NCI-H1417 (cell line): Measurements from ENCODE around the gene ENPP6.
A peak's percentile ranks its signal among the peaks of the same experiment; 100 is the strongest.

ENCODE experiments used
- DNase-seq, 3 experiments: peaks; one replicate each; lab custom pipeline; 2025; lab: John Stamatoyannopoulos, UW

ENPP6 gene

DNA sequence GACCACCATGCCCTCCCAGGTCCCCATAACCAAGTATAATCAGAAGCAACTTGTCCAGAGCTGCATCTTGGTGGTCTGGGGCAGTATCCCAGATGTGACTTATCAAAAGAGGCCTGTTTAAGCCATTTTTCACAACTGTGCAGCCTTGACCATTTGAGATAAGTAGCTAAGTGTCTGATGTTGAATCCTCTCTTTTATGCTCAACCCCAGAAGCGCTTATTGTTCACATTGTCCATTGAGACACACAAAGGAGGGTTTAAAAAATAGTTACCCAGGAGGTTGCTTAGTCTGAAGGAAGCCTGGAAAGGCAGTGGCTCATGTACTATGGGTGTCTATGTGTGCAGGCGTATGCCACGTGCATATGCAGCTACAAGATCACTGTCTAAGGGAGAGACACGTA lies 27.0 kb downstream of the ENPP6 start:
- DNase-seq, result no peak

DNA sequence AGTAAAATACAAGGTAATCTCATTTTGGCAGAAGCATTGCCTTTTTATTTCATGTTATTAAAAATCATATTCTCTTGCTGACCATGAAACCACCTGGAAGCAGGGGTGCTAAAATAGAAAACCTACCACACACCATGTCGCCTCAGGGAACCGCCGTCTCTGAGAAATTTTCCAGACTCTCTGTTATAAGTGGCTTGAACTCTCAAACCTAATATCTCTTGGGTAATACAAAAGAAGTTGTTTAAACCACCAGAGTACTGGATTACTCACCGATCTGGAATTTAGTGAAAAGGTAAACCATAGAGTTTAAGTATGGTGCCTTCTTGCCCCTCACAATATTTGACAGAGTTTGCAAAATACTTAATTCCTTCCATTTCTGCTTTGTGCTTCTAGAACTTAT lies 27.7 kb downstream of the ENPP6 start:
- DNase-seq, result no peak

DNA sequence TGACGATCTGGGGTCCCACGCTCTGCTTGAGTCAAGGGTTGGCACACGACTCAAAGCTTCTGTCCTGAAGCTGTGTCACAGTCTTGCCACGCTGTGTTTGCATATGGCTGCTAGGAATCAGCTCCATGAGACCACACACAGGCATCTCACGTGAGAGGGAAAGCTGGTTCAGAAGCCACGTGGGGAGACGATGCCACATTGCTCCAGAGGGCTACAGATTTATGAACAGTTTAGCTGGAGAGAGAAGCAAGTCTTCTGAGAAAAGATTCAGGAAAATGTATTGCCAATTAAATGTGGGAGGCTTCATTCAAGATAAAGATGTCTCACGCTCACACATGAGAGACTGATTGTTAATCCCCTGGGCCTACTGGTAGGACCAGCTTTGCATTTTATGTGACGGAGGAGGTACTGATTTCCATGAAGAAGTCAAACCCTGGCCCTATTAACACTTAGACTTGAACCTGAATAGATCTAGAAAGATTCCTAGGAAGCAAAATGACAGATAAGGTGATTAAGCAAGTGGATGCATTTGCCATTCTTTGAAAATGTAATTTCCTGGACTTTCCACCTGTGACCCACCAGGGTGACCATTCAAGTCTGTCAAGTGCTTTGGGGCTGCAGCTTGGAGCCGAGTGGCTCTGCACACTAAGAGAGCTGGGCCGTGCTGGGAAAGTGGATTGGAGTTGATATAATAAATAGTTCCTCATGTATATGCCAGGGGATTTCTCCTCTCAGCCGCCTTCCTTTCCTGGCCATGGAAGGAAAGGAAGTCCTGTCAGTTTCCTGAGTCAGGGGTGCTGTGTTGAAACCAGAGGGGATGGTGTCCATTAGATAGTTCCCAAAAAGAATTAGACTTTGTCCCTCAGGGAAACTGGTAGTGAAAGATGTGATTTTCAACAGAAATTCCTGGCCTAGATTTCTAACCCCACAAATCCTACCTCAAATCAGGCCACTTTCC lies 29.0 kb downstream of the ENPP6 start:
- DNase-seq, result no peak

DNA sequence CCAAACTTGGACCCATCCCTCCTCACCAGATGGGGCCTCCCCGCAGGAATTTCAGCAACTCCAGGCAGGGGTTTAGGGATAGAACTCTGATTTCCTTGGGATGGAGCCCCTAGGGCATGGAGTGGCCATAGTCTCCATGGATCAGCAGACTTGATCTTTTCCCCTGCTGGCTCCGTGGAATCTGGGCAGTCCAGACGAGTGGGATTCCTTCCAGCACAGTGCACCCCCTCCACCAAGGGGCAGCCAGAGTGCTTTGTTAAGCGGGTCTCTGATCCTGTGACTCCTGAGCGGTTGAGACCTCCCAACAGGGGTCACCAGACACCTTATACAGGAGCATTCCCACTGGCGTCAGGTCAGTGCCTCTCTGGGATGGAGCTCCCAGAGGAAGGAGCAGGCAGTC lies 40.4 kb downstream of the ENPP6 start:
- no peak for DNase-seq

DNA sequence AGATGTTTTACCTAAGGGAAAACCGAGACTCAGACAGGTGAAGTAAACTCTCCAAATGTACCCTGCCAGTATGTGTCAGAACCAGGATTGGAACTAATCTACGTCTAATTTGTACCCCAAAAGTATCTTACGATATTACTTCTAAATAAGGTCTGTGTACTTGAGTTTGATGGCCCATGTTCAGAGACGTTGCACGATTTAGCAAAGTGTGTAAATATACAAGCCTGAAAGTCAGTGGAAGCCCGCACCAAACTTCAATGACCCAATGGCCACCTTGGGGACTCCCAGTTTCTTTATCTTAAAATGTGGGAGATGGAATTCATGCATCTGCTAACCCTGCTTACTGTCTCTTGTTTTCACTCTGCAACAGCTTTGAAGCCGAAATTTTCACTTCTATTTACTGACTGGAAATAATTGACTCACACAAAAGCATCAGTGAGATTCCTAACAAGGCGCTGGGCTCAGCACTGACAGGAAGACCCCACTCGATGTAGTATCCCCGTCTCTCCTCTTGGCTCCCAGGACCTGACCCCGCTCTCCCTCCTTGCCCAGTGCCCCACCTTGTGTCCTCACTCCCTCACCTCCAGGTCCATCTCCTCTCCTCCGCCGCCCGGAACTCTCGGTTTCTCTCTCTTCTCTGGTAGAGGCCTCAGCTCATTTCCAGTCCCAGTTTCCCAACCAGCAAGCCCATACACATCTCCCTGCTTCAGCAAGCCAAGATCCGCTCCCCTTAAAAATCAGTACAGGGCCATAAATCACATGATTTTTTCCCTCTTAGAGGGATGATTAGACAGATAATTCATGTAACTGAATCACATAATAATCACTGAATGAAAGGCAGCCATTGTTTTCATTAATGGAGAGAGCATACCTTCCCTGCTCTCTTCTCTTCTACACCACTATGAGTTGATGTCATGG lies 42.8 kb downstream of the ENPP6 start:
- DNase-seq, result no peak

DNA sequence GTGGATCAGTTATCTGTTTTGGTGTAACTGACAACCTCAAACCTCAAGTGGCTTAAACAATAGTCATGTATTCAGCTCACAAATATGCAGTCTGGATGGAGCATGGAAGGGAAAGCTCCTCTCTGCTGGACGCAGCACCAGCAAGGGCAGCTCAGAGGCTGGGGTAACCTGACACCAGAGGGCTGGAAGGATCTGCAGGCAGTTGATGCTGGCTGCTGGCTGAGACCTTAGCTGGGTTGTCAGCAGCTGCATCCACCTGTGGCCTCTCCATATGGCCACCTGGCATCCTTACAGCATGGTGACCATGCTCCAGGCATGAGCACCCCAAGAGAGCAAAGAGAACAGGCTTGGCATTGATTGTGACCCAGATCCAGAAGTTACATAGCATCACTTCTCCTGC lies 46.7 kb downstream of the ENPP6 start:
- DNase-seq, result peak in 2 of 3 experiments; percentile 16 to 61

DNA sequence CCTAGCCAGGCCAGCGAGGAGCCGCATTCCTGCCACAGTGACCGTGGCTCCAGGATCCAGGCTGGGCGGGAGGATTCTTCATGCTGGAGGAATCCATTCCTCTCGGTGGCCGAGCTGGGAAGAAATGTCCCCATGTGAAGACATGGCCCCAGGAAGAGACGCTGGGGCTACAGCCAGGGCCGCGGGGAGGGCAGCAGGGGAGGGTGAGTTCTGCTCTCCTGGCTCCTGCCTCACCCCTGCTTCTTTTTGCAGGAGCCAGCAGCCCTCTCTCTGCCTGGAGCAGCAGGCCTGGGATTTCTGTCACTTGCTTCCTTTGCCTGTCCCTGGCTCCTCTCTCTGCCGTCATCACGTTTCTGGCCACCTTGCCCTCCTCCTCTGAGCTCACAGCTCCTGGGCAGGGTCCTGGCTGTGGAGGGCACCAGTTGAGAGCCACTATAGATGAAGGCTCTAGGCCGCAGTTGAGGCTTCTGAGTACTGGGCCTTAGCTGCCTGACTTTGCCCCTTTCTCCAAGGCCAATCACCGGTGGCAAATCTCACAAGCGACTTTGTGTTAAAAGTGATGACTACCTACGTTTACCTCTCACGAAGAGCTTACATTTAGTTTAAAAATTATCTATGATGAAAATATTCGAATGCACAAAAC lies 48.3 kb downstream of the ENPP6 start:
- no peak for DNase-seq

DNA sequence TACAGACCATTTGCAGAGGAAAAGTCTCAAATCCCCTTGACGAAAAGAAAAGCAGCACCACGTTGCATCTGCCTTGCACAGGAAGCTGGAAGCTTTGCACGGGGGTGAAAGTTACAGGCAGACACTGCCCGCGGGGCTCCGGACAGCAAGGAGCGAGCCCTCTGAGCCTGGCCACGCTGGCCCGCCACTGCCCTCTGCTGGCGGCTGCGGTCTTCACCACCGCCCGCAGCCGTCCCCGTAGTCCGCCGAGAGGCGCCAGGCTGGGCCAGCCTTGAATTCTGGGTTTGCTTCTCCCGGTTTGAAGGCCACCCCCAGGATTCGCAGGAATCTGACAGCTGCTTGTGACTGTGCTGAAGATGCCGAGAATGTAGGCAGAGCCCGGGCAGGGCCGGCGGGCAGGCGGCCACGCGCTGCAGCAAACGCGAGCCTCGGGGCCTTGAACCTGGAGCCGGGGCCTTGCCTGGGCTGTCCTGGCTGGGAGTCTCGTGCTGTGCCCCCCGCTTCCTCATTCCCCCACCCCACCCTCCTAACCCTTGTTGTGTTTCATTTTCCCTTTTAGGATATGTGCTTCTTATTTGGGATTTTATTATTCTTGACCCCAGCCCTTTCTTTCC lies 49.2 kb downstream of the ENPP6 start:
- DNase-seq, result peak in 2 of 3 experiments; percentile 11 to 54

DNA sequence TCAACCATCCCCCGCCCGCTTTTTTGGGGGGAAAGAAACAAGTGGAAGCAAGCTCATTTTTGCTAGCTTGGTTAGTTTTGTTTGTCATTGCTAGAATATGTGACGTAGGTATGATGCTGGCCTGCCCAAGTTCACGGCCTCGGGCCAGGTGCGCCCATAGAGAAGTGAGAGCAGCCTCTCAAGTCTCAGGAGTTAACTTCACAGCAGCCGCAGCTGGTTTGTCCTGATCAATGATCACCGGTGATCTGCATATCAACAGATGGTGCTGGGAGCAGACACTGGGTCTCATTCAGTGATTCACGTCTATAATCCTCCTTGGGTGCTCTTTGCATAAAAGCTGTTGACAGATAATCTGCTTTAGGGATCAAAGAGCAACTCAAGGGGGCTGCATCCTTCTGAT lies 50.1 kb downstream of the ENPP6 start:
- no peak for DNase-seq

DNA sequence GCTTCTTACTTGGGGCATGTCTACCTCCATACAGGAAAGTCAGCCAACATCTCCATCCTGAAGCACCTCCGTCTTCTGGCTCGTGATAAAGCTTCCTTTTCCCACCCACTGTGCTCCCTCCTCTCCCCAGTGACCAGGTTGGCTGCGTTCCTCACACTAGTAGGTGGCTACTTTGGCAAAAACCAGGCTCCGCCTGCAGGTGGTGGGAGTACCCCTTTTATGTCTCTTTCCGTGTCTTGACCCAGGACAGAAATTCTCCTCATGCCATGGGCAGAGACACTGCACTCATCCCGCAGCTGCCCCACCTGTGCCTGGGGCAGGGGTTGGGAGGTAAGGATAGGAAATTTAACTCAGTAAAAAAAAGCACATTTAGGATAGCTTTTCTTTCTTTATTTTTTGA lies 50.9 kb downstream of the ENPP6 start:
- no peak for DNase-seq

DNA sequence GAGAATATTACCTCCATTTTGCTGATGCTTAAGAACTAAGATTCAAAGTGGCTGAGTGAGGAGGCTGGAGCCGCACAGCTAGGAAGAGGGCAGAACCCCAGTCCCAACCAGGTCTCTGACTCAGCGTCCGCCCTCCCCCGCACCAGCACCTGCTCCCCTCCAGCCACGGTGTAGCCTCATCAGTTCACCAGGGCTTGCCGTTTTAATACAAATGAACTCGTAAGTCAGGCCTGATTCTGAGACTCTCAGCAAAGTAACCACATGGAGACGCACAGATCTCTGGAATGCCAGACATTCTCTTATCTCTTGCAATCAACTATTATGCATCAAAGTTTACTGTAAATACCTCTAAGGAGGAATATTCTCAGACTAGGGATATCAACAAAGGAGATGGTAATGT lies 52.4 kb downstream of the ENPP6 start:
- DNase-seq, result peak in 2 of 3 experiments; percentile 3 to 10

DNA sequence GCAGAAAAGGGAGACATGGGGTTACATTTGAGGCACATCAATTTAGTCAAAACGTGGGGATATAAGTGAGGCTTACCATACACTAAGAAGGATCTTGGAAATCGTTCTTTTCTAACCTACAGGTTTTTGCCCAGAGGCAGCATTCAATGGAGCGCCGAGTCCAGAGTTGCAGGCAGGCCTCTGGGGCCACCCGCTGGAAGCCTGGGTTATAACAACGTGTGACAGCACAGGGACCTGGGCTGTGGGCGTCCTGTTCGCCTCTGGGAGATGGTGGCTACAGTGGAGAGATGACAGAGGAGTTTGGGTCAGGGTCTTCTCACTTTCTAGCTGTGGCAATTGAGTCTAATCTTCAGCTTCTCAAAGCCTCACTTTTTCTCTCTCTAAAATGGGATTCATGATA lies 53.9 kb downstream of the ENPP6 start:
- DNase-seq, result peak; percentile 24 to 71 (median 28)

DNA sequence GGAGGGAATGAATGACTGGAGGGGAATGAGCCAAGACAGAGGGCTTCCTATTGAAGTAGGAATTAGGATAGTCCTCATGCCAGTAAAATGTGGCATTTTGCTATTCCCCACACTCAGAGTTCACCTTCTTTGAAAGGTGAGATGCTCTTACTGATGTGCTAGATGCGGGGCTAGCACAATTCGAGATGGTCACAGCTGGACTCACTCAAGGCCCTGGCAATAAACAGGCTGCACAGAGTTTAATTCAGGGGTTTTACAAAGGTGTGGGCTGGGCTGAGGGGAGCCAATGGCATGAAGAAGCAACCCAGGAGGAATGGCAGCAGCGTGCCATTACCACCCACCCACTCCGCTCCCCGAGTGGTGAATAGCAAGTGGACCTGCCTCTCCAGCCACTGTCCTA lies 55.1 kb downstream of the ENPP6 start:
- no peak for DNase-seq

DNA sequence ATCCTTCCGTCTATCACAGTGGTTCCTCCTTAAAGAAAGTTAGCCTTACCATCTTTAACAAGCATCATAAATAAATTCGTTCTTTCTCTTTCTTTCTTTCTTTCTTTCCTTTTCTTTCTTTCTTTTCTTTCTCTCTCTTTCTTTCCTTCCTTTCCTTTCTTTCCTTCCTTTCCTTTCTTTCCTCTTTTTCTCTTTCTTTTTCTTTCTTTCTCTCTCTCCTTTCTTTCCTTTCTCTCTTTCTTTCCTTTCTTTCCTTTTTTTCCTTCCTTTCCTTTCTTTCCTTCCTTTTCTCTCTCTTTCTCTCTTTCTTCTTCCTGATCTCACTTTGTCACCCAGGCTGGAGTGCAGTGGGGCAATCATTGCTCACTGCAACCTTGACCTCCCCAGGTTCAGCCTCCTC lies 60.4 kb downstream of the ENPP6 start:
- DNase-seq, result no peak

DNA sequence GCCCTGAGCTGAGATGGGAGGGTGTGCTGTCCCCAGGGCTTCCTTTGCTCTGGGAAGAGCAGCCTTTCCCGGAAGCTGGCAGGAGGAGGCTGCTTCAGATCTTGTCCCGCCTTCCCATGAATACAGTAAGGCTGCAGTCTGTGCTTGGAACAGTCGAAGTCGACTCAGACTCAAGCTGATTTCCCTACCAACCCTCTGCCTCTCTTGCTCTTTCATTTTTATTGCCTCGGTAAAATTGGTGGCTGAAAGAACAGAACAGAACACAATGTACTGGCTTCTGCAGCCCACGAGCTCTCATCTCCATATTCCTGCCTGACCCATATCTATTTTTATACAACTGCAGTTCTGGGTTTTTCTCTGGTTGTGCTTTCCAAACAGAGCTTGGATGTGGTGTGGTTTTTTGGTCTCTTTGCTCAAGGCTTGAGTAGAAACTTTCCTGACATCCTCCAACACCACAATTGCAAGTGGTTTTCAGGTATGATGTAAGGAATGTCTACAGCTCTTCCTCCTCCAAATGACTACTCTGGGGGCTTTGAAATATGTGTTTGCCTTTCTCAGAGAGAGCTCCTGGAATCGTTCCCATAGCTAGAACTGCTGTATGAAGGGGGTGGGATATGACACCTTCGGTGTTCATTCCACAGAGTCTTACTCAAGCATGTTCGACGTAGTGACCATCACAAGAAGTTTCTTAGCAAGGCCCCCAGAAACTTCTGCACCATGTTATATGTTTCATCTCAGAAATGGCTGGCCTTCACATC lies 61.3 kb downstream of the ENPP6 start:
- DNase-seq, result no peak

DNA sequence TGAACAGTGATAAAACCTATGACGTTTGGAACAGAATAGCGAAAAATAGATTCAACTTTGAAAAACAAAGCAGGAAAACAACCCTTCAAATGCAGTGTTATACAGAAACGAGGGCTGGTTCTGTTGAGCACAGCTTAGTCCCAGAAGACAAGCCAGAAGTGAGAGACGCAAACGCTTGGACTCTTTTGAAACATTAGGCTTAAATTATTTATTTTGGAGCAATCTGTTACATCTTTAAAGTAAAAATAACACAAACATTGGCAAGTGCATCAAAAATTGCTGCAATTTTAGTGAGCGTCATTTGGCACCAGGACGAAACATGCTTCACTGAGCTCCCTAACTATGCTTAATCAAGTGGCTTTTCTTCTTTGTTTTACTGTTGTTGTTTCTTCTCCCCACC lies 63.5 kb downstream of the ENPP6 start:
- no peak for DNase-seq

DNA sequence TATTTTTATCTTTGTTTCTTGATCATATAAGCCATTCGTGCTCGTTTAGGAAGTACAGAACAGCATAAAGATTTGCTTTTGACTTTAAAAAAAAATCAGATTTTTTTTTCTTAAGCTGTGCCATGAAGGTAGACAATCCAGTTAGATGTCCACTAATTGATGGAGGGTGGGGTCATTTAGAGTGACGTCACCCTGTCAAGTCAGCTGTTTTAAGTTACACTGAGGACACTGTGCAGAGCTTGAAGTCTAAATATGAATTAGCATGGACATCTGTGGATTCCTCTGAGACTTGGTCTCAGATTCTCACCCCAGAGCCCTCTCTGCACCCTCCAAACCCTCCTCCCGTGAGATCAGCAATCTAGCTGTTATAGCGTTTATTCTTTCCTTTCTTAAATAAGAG lies 63.9 kb downstream of the ENPP6 start:
- DNase-seq, result no peak

DNA sequence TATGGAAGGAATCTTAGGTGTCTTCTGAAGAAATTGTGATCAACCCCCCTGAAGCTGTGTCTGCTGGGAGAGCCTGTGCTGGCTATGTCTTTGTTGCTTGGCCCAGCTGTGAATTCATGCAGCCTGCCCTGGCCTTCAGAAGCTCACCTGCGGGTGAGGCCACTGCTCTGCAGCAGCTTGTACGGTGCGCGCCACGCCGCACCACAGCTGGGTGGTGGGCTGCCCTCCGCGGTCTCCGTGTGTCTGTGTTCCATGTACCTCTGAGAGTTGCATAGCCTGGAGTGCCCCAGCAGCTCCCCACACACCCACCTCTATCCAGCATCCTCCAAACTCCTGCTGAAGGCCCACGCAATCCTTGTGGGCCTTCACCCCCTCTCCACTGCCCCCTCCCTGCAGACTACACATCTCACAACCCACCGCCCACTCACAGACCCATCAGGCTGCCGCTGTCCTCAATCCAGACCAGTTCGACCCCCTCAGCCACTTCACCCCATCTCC lies 65.6 kb downstream of the ENPP6 start:
- DNase-seq, result no peak

DNA sequence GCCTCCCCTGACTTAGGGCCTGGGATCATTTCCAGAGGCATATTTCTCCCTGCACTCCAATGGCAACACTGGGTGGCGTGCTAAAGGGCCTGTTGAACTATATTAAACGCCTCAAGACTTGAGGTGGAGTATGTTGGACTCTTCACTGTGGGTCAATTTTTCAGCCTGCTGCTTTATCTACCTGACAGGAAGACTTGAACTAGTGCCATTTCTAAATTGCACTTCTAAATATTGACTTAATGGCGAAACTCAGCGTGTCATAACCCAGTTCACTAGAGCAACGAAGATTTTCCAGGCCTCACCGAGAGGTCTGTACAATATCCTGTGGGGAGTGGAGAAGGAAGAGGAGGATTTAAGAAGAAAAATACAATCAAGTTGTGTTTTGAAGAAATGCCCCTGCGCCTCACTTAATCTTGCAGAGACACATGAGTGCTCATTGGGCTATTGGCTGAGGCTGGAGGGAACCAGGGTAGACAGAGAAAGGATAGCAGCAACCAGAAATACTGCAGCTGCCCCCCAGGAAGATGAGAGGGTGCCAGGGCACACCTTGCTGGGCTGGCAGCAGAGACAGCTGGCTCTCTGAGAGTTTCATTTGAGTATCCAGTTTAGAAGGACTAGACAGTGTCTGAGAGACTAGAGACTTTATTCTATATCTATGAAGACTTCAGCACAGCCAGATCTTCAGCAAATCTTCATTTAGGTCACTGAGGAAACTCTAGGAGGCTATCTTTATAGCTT lies 67.4 kb downstream of the ENPP6 start:
- no peak for DNase-seq
